Stimulated activated CD8-positive, alpha-beta memory T cell treated with anti-CD3 and anti-CD28 coated beads, Interleukin-15, amount 100 ng/mL, for 1 hour (primary cell): ENCODE data around the gene IL12A.
A peak's percentile ranks its signal among the peaks of the same experiment; 100 is the strongest.

ENCODE experiments used
- DNase-seq: peaks from one replicate; pipeline ENCODE4 v3.0.0-alpha.2; 2020; ENCODE audit warnings: low read depth

IL12A gene

GRCh38 chr3:159988617-159989271, at the start of gene IL12A:
Gene IL12A, plus strand, starts transcription at chr3:159988835.
- peak; percentile 73 for DNase-seq

- no peak for DNase-seq
Measured at GRCh38 chr3:159941038-159942000, 47.3 kb upstream of the IL12A start.

- no peak for DNase-seq
Measured at GRCh38 chr3:159944781-159945180, 43.9 kb upstream of the IL12A start.

GRCh38 chr3:159945930-159946329, 42.7 kb upstream of the IL12A start:
- DNase-seq: no peak

- DNase-seq: no peak
Measured at GRCh38 chr3:159947220-159947619, 41.4 kb upstream of the IL12A start.

GRCh38 chr3:159948429-159949144, 40.0 kb upstream of the IL12A start:
- DNase-seq: no peak

- DNase-seq: no peak
Measured at GRCh38 chr3:159950156-159950898, 38.3 kb upstream of the IL12A start.

GRCh38 chr3:159951540-159951939, 37.1 kb upstream of the IL12A start:
- DNase-seq: no peak

GRCh38 chr3:159953325-159954085, 35.1 kb upstream of the IL12A start:
- no peak for DNase-seq

GRCh38 chr3:159960188-159961148, 28.2 kb upstream of the IL12A start:
- no peak for DNase-seq

GRCh38 chr3:159964166-159964973, 24.3 kb upstream of the IL12A start:
- no peak for DNase-seq

- DNase-seq: no peak
Measured at GRCh38 chr3:159971311-159971710, 17.3 kb upstream of the IL12A start.

- DNase-seq: no peak
Measured at GRCh38 chr3:159977295-159977694, 11.3 kb upstream of the IL12A start.

GRCh38 chr3:159978353-159978752, 10.3 kb upstream of the IL12A start:
- DNase-seq: no peak

- DNase-seq: no peak
Measured at GRCh38 chr3:159978918-159979703, 9.5 kb upstream of the IL12A start.

- DNase-seq: no peak
Measured at GRCh38 chr3:159982442-159982974, 6.1 kb upstream of the IL12A start.

GRCh38 chr3:159987291-159987711, 1.3 kb upstream of the IL12A start:
- no peak for DNase-seq
